Parathyroid adenoma (tissue), 2 donors: ENCODE measurements around the gene HADHA.
"Not testable (repeated sequence)": the region's sequence is repeated elsewhere in the genome, so short reads cannot be mapped to it uniquely, and the experiment has no call there.

Experiments used
- H2AFZ ChIP-seq: fragments of 300-600 bp; sonication (generic); one replicate; pipeline ENCODE4 v1.7.0; 2017; ENCODE audit warnings: antibody characterized with exemption, mild to moderate bottlenecking
- H3K27ac ChIP-seq: fragments of 300-600 bp; sonication (generic); one replicate; pipeline ENCODE4 v1.7.0; 2017
- H3K27me3 ChIP-seq: fragments of 300-600 bp; sonication (generic); one replicate; pipeline ENCODE4 v1.7.0; 2017; ENCODE audit warnings: low read length; ENCODE audit not compliant: control insufficient read depth, insufficient read depth
- H3K36me3 ChIP-seq: fragments of 300-600 bp; sonication (generic); one replicate; pipeline ENCODE4 v1.7.0; 2017; ENCODE audit warnings: low read length; ENCODE audit not compliant: control insufficient read depth, insufficient read depth
- H3K4me1 ChIP-seq: fragments of 300-600 bp; sonication (generic); one replicate; pipeline ENCODE4 v1.7.0; 2017; ENCODE audit warnings: control low read depth
- H3K4me2 ChIP-seq: fragments of 300-600 bp; sonication (generic); one replicate; pipeline ENCODE4 v1.7.0; 2017; ENCODE audit warnings: low read length
- H3K4me3 ChIP-seq: fragments of 300-600 bp; sonication (generic); one replicate; pipeline ENCODE4 v1.7.0; 2017; ENCODE audit warnings: low read depth, low read length
- H3K79me2 ChIP-seq: fragments of 300-600 bp; sonication (generic); one replicate; pipeline ENCODE4 v1.7.0; 2017; ENCODE audit warnings: control low read depth
- H3K9ac ChIP-seq: fragments of 300-600 bp; sonication (generic); one replicate; pipeline ENCODE4 v1.7.0; 2017; ENCODE audit warnings: mild to moderate bottlenecking
- H3K9me3 ChIP-seq: fragments of 300-600 bp; sonication (generic); one replicate; pipeline ENCODE4 v1.7.0; 2017; ENCODE audit warnings: low read length; ENCODE audit not compliant: control insufficient read depth
- CTCF ChIP-seq: fragments of 300-600 bp; sonication (generic); IDR thresholded peaks from one replicate; pipeline ENCODE4 v1.7.0; 2017; ENCODE audit warnings: antibody characterized with exemption, mild to moderate bottlenecking
- donor health status: primary hyperparathyroidism.

HADHA gene

DNA sequence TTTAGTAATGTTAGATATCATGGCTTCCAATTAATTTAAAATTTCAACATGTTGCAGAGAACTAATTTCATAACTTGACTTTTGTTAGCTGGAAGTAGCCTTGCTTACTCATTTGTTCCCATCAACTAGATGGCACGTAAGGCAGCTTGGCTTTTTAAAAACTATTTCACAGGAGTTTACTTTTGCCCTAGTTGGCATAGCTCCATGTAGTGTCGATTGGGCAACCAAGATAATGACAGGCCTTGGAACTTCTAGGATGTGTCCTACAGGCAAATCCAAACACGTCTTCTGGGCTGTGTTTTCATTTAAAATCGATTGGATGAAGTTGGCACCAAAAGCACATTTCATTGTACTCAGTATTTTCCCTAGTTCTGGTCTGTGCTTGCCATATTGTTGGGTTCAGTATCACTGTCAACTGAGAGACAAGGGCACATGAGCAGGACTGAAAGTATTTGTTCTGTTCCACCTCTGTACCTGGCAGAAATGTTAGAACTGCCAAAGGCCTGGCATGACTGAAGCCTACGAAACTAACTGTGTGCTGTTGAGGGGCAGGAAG lies 29.7 kb upstream of the HADHA start:
- H3K27ac ChIP-seq: peak overlapping the region; percentile 58
- H3K9me3 ChIP-seq: no peaks in the 10 kb centered on the region
- peak overlapping the region; percentile 16 for H3K4me2 ChIP-seq
- H3K4me1 ChIP-seq: peaks cover 7% of the 10 kb centered on the region
- no peaks in the 10 kb centered on the region for H3K27me3 ChIP-seq
- H2AFZ ChIP-seq: no peak overlapping the region
- no peak for TF ChIP-seq CTCF
- H3K36me3 ChIP-seq: no peaks in the 10 kb centered on the region
- no peak overlapping the region for H3K9ac ChIP-seq
- H3K79me2 ChIP-seq: no peaks in the 10 kb centered on the region
- H3K4me3 ChIP-seq: peak overlapping the region; percentile 12

DNA sequence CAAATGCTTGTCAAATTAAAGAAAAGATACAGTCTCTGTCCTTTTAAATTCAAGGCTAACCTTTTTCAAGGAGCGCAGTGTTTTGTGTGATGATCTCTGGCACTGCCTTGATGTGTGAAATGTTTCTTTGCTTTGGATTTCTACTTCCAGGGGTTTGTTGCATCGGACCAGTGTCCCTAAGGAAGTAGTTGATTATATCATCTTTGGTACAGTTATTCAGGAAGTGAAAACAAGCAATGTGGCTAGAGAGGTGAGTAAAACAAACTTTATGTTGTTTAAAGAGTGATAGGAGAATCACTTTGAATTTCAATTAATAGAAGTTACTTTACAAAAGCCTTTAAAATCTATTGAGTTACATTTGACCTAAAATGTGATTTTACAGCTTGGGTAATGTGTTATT lies 29.1 kb upstream of the HADHA start:
- Histone ChIP-seq H3K9me3 (no peaks in the 10 kb centered on the region), H3K4me3 (peak overlapping the region; percentile 12), H3K79me2 (no peaks in the 10 kb centered on the region), H3K4me2 (peak overlapping the region; percentile 16), H3K27me3 (no peaks in the 10 kb centered on the region), H2AFZ (no peak overlapping the region), H3K4me1 (peaks cover 7% of the 10 kb centered on the region), H3K9ac (no peak overlapping the region), H3K27ac (peak overlapping the region; percentile 58), H3K36me3 (no peaks in the 10 kb centered on the region)
- TF ChIP-seq CTCF: no peak

DNA sequence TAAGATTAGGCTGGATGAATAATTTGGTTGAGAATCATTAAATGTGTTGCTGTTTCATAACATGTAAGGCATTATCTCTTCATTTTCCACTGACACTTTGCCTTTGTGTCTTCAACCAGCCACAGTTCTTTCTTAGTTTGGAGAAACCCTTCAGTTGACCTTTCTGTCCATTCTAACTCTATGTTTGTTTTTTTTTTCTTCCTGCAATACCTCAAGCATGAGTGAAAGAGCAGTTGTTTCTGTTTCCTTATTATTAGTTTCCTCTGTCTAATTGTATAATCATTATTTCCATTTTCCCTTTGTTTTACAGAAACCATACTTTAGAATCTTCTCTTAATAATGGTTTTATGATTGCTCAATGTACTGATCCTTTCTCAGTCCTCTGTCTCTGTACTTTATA lies 25.9 kb upstream of the HADHA start:
- no peaks in the 10 kb centered on the region for H3K27me3 ChIP-seq
- H3K36me3 ChIP-seq: no peaks in the 10 kb centered on the region
- no peaks in the 10 kb centered on the region for H3K9me3 ChIP-seq
- H3K4me2 ChIP-seq: no peak overlapping the region
- H3K9ac ChIP-seq: no peak overlapping the region
- H3K4me3 ChIP-seq: no peak overlapping the region
- peaks cover 7% of the 10 kb centered on the region for H3K4me1 ChIP-seq
- no peak for TF ChIP-seq CTCF
- no peak overlapping the region for H2AFZ ChIP-seq
- H3K79me2 ChIP-seq: no peaks in the 10 kb centered on the region
- no peak overlapping the region for H3K27ac ChIP-seq

DNA sequence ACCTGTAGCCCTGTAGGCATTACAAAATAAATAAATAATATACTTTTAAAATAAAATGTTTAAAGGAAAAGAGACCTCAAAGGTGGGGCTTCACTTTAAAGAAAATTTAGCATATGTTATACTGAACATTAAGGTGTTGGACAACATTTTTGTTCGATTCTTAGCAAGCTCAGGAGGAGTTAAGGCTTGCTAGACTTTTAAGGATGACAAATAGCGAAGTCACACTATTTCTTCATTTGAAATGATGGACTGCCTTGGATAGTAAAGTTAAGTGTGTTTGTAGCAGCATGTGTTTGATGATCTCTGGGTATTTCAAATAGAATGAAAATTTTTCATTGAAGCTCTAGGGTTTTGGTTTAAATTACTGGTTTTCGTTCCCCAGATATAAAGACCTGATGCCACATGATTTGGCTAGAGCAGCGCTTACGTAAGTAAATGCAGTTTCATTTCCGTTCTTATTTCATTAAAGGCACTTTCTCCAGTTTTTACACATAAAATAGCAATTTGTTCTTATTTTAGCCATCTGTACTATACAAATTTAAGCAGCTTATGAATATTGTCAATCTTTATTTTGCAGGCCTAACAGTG lies 25.2 kb upstream of the HADHA start:
- Histone ChIP-seq H3K27ac (no peak overlapping the region), H3K36me3 (no peaks in the 10 kb centered on the region), H2AFZ (no peak overlapping the region), H3K9ac (no peak overlapping the region), H3K79me2 (no peaks in the 10 kb centered on the region), H3K4me1 (peaks cover 7% of the 10 kb centered on the region), H3K4me2 (no peak overlapping the region), H3K27me3 (no peaks in the 10 kb centered on the region), H3K4me3 (no peak overlapping the region), H3K9me3 (no peaks in the 10 kb centered on the region)
- no peak for TF ChIP-seq CTCF

DNA sequence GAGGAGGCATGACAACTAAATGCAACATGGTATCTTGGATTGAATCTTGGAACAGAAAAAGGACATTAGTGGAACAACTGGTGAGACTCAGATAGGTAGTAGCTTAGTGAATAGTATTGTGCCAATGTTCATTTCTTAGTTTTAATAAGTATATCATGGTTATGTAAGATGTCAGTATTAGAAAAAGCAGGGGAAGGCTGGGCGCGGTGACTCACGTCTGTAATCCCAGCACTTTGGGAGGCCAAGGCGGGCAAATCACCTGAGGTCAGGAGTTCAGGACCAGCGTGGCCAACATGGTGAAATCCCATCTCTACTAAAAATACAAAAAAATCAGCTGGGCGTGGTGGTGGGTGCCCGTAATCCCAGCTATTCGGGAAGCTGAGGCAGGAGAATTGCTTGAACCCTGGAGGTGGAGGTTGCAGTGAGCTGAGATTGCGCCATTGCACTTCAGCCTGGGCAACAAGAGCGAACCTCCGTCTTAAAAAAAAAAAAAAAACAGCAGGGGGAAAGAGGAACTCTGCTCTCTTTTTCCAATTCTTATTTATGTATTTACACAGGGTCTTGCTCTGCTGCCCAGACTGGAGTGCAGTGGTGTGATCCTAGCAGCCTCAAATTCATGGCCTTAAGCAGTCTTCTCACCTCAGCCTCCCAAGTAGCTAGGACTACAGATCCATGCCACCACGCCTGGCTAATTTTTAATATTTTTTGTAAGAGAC lies 24.4 kb upstream of the HADHA start:
- H3K27ac ChIP-seq, H3K9ac ChIP-seq, H3K27me3 ChIP-seq, H3K9me3 ChIP-seq, H3K4me2 ChIP-seq, H3K79me2 ChIP-seq, H3K4me3 ChIP-seq, H3K36me3 ChIP-seq, H3K4me1 ChIP-seq, H2AFZ ChIP-seq: not testable (repeated sequence)
